ENCODE data around the gene SAPCD2.
A peak's percentile ranks its signal among the peaks of the same experiment; 100 is the strongest.

SAPCD2 gene

DNA sequence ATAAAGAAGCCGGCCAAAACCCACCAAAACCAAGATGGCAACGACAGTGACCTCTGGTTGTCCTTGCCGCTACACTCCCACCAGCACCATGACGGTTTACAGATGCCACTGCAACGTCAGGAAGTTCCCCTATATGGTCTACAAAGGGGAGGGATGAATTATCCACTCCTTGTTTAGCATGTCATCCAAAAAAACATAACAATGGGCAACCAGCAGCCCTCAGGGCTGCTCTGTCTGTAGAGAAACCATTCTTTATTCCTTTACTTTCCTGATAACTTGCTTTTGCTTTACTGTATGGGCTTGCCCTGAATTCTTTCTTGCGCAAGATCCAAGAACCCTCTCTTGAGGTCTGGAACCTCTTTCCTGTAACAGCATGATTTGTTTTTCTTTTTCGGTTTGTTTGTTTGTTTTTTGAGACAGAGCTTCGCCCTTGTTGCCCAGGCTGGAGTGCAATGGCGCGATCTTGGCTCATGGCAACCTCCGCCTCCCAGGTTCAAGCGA is 5.0 kb upstream of the SAPCD2 start:
- Histone ChIP-seq H3K9me3 (no peaks in the 10 kb centered on the region), H3K4me1 (ENCODE audit: control insufficient read depth in 1 of 2, insufficient read depth in 1 of 2, low read depth in 1 of 2, low read length in 1 of 2) (peaks cover 56 to 57% of the 10 kb centered on the region in 2 experiments), H3K27ac (no peak overlapping the region), H3K4me3 (ENCODE audit: low read depth in 1 of 2, low read length in 1 of 2) (no peak overlapping the region), H3K36me3 (no peaks in the 10 kb centered on the region), H3K27me3 (peaks cover 72% of the 10 kb centered on the region)
- TF ChIP-seq, protein P1, sequence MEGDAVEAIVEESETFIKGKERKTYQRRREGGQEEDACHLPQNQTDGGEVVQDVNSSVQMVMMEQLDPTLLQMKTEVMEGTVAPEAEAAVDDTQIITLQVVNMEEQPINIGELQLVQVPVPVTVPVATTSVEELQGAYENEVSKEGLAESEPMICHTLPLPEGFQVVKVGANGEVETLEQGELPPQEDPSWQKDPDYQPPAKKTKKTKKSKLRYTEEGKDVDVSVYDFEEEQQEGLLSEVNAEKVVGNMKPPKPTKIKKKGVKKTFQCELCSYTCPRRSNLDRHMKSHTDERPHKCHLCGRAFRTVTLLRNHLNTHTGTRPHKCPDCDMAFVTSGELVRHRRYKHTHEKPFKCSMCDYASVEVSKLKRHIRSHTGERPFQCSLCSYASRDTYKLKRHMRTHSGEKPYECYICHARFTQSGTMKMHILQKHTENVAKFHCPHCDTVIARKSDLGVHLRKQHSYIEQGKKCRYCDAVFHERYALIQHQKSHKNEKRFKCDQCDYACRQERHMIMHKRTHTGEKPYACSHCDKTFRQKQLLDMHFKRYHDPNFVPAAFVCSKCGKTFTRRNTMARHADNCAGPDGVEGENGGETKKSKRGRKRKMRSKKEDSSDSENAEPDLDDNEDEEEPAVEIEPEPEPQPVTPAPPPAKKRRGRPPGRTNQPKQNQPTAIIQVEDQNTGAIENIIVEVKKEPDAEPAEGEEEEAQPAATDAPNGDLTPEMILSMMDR (IDR thresholded peaks at IDR 0.05), result no peak

DNA sequence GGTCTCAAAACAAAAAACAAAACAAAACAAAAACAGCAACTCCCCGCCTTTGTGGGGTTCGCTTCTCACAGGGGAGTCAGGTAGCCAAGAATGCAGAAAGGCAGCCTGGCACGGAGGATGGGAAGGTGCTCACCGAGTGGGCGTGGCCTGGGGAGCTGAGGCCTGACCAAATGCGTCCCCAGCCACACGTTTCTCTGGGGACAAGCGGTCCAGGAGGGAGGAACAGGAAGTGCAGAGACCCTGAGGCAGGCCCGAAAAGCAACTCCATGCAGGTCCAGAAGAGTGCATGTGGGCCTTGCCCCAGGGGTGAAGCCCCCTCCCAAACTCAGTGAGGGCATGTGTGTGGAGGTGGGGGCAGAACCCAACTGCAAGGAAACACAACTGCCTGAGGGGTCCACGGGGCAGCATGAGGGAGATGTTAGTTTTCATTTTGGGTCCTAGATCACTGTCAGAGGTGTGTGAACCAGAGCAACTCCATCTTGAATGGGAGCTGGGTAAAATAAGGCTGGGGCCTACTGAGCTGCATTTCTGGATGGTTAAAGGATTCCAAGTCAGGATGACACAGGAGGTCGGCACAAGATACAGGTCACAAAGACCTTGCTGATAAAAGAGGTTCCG is 4.4 kb upstream of the SAPCD2 start:
- Histone ChIP-seq H3K4me3 (ENCODE audit: low read depth in 1 of 2, low read length in 1 of 2) (no peak overlapping the region), H3K36me3 (no peaks in the 10 kb centered on the region), H3K27ac (no peak overlapping the region), H3K27me3 (peaks cover 72% of the 10 kb centered on the region), H3K4me1 (ENCODE audit: control insufficient read depth in 1 of 2, insufficient read depth in 1 of 2, low read depth in 1 of 2, low read length in 1 of 2) (peaks cover 58 to 61% of the 10 kb centered on the region in 2 experiments), H3K9me3 (no peaks in the 10 kb centered on the region)
- TF ChIP-seq, protein P1 (IDR thresholded peaks at IDR 0.05), result no peak

DNA sequence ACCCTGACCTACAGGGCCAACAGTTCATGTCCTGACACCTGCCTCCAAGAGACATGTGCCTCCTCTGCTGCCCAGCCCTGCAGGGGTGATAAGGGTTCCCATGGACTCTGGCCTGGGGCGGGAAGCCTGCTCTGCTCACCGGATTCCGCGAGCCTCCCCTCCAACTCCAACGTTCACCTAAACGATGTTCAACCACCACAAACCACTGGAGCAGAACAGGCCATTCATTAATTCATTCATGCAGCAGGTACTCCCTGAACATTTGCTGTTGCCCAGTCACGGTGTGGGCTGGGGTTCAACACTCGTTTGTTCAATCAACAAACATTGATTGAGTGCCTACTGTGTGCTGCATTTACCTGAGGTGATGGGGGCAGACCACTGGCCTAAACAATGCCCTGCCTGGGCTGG is 3.6 kb upstream of the SAPCD2 start:
- no peaks in the 10 kb centered on the region for H3K9me3 ChIP-seq
- no peak overlapping the region for H3K4me3 ChIP-seq (ENCODE audit: low read depth in 1 of 2, low read length in 1 of 2)
- H3K27me3 ChIP-seq, result peaks cover 72% of the 10 kb centered on the region
- TF ChIP-seq, protein P1 (IDR thresholded peaks at IDR 0.05), result no peak
- H3K36me3 ChIP-seq, result no peaks in the 10 kb centered on the region
- H3K27ac ChIP-seq, result peak overlapping the region; percentile 73
- H3K4me1 ChIP-seq (ENCODE audit: control insufficient read depth in 1 of 2, insufficient read depth in 1 of 2, low read depth in 1 of 2, low read length in 1 of 2), result peaks cover 66 to 69% of the 10 kb centered on the region in 2 experiments

DNA sequence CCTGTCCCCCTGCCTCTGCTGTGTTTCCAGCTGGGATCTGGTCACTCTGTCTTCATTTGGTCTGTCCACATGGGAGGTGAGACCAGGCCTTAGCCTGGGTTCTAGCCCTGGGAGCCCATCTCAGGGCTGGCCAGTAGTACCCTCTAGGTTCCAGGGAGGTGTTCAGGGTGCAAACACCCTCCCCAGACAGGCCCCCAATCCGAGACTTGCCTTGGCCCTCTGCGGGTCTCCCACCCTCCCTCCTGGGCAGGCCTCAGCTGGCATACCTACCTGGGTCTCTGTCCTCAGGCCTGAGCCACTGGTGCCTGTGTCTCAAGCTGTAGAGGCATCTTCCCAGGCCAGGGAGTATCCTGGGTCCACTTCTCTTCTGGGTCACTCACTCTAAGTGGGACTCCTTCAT is 925 bp upstream of the SAPCD2 start:
- Histone ChIP-seq H3K4me3 (ENCODE audit: low read depth in 1 of 2, low read length in 1 of 2) (peak overlapping the region; percentile 55 to 58), H3K27me3 (peaks cover 51% of the 10 kb centered on the region), H3K4me1 (ENCODE audit: control insufficient read depth in 1 of 2, insufficient read depth in 1 of 2, low read depth in 1 of 2, low read length in 1 of 2) (peaks cover 60 to 71% of the 10 kb centered on the region in 2 experiments), H3K27ac (peak overlapping the region; percentile 51), H3K9me3 (no peaks in the 10 kb centered on the region), H3K36me3 (no peaks in the 10 kb centered on the region)
- TF ChIP-seq, protein P1 (IDR thresholded peaks at IDR 0.05), result no peak

DNA sequence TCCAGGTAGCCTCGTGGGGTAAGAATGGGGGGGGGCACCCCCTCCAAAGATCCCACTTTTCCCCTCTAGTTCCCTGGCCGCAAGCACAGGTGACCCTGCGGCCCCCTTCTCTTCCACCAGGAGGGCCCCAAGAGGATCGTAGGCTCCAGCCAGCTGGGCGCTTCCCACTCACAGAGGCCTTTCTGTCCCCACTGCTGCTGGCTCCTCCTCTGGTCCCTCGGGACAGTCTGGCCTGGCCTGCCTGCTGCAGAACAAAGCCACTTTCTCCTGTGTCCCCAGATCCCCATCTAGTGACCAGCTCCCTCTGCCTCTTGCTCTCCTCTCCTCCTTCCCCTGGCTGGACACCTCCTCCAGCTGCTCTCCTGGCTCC is 534 bp upstream of the SAPCD2 start:
- H3K4me1 ChIP-seq (ENCODE audit: control insufficient read depth in 1 of 2, insufficient read depth in 1 of 2, low read depth in 1 of 2, low read length in 1 of 2), result peaks cover 60 to 71% of the 10 kb centered on the region in 2 experiments
- peaks cover 47% of the 10 kb centered on the region for H3K27me3 ChIP-seq
- H3K27ac ChIP-seq, result peak overlapping the region; percentile 51
- TF ChIP-seq, protein P1 (IDR thresholded peaks at IDR 0.05), result no peak
- no peaks in the 10 kb centered on the region for H3K9me3 ChIP-seq
- H3K4me3 ChIP-seq (ENCODE audit: low read depth in 1 of 2, low read length in 1 of 2), result peak overlapping the region; percentile 55 to 58
- H3K36me3 ChIP-seq, result no peaks in the 10 kb centered on the region
